AML-193 (cell line): ENCODE results near the gene TSPAN2.
"Not testable (repeated sequence)": the region's sequence is repeated elsewhere in the genome, so short reads cannot be mapped to it uniquely, and the experiment has no call there.

ENCODE experiments used
- DNase-seq, 2 experiments: peaks; one replicate each; lab custom pipeline; 2025; lab: John Stamatoyannopoulos, UW

The TSPAN2 gene

GRCh38 chr1:115036814-115037507 is 52.3 kb downstream of the TSPAN2 start:
- no peak for DNase-seq

GRCh38 chr1:115035652-115036051 is 53.7 kb downstream of the TSPAN2 start:
- no peak for DNase-seq

DNA sequence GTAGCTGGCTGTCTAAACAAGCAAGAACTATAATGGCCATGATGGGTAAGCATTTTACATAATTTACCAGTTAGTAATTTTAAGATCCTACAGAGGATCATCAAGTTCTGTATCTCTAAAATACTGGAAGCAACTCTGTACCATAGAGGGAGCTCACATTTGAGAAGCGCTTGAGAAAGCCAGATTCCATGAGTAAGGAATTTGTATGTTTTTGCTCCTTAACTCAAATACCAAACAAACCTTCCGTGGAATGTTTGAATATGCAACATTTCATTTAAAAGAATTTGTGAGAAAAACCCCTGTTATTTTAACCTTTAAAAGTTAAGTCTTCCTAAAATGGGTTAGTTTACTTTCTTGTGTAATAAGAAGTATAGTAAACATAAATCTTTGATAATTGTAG is 57.7 kb downstream of the TSPAN2 start:
- DNase-seq, result no peak

DNA sequence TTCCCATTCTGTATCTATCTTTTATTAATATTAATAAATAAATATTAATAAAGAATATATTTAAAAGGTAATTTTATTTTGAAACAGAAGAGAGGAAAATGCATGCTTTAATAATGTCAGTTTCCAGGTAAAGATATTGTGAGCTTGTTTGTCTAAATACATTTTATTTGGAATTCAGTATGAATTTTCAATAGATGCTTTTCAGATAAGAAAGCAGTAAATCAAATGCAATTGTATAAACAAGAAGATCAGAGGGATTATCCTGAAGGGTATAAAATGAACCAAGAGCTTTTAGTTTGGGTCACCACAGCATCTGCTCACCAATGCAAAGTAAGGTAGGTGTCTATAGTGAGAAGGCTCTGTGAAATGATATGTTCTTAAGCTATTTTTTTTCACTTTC is 59.8 kb downstream of the TSPAN2 start, which contains the start of gene TSHB:
TSS of gene TSHB (plus strand) at position 301 of the 400 bp plus-strand sequence. CDS start 3,537 bp downstream, outside the sequence.
- no peak for DNase-seq

DNA sequence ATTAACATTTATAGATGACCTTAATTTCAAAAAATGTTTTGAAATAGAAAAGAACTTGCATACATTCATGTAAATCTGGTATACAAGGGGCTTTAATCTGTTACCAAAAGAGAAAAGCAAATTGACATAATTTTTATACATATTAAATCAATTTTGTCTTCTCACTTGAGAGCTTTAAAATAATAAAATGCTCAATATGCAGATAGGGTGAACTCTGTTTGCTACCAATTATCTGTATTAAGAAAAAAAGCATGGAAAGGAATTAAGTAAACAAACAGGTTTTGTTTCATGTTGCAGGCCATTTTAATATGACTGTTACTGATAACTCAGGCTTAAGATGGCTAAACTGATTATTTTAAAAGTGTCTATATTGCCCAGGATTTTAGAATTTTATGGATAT is 65.7 kb downstream of the TSPAN2 start:
- no peak for DNase-seq

DNA sequence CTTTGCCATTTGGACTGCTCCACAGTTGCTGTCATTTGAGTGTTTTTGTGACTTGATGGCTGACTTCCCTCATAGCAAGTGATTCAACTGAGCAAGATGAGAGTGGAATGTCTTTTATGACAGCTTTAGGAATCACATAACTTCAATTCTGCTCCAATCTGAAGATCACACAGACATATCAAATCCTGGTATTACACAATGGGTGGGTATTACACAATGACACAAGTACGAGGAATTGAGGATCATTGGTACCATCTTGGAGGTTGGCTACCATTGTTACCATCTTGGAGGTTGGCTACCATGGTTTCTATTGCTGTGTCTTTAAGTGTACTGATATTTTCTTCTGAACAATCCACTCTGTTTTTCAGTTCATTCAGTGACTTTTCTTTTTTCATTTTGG is 68.2 kb downstream of the TSPAN2 start:
- no peak for DNase-seq

DNA sequence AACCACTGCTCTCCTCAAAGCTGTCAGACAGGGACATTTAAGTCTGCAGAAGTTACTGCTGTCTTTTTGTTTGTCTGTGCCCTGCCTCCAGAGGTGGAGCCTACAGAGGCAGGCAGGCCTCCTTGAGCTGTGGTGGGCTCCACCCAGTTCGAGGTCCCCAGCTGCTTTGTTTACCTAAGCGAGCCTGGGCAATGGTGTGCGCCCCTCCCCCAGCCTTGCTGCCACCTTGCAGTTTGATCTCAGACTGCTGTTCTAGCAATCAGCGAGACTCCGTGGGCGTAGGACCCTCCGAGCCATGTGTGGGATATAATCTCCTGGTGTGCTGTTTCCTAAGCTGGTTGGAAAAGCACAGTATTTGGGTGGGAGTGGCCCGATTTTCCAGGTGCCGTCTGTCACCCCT is 69.8 kb downstream of the TSPAN2 start:
- not testable (repeated sequence) for DNase-seq

GRCh38 chr1:115013792-115014191 is 75.5 kb downstream of the TSPAN2 start:
- DNase-seq, result no peak

DNA sequence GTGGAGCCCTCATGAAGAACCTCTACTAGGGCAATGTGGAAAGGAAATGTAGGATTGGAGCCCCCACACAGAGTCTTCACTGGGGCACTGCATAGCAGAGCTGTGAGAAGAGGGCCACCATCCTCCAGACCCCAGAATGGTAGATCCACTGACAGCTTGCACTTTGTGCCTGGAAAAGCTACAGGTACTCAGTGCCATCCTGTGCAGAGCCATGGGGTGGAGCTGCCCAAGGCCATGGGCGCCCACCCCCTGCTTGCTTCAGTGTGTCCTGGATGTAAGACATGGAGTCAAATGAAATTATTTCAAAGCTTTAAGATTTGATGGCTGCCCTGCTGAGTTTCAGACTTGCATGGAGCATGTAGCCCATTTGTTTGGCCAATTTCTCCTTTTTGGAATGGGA is 76.9 kb downstream of the TSPAN2 start:
- DNase-seq, result no peak

- no peak for DNase-seq
Measured at GRCh38 chr1:115012006-115012405, 77.3 kb downstream of the TSPAN2 start.

DNA sequence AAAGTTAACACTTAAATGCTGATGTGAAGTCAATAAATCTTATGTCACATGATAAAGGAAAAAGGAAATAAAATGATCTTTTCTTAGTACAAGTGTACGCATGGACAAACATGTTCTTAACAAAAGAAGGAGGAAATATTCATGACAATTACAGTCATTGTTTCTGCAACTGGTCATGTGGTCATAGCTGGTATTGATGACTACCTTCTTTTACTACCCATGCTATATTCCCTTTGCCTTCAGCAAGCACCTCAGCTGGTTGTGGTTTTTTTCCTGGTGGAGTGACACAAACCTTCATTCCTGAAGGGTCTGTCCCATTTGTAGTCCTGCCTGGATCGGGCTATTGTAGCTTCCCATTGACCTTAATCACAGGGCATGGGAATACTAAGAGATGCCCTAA is 83.1 kb downstream of the TSPAN2 start:
- no peak for DNase-seq
